Liver (tissue), 9 donors: ENCODE data around the gene TPST1. TPM values are rescaled to one million over a fixed set of nuclear protein-coding genes. Genes with fewer than 3 reads are reported as not detected.

Source experiments
- DNase-seq: peaks from one replicate; pipeline ENCODE4 v3.0.0-alpha.2; 2017; ENCODE audit warnings: low spot score
- H3K27ac ChIP-seq, 2 donors: one replicate each; pipeline ENCODE4 v1.7.0; 2013; ENCODE audit warnings: inconsistent platforms in 2 of 2, low read length in 2 of 2, control low read depth in 1 of 2, low read depth in 1 of 2, mild to moderate bottlenecking in 1 of 2
- H3K27me3 ChIP-seq, 4 donors: one replicate each; pipeline versions ENCODE4 v1.6.1 to v1.7.0; 2013; ENCODE audit warnings: low read length in 3 of 4, inconsistent platforms in 1 of 4, mild to moderate bottlenecking in 1 of 4, moderate library complexity in 1 of 4; ENCODE audit not compliant: control insufficient read depth in 4 of 4, insufficient read depth in 4 of 4
- H3K36me3 ChIP-seq, 4 donors: one replicate each; pipeline versions ENCODE4 v1.6.1 to v1.7.0; 2013; ENCODE audit warnings: low read length in 3 of 4, mild to moderate bottlenecking in 3 of 4, low read depth in 1 of 4, moderate library complexity in 1 of 4; ENCODE audit not compliant: control insufficient read depth in 4 of 4, insufficient read depth in 3 of 4
- H3K4me1 ChIP-seq, 4 donors: one replicate each; pipeline versions ENCODE4 v1.6.1 to v1.7.0; 2013; ENCODE audit warnings: low read length in 3 of 4, mild to moderate bottlenecking in 3 of 4, moderate library complexity in 1 of 4; ENCODE audit not compliant: control insufficient read depth in 4 of 4, insufficient read depth in 4 of 4
- H3K4me3 ChIP-seq, 3 donors: one replicate each; pipeline versions ENCODE4 v1.6.1 to v1.7.0; 2013; ENCODE audit warnings: low read length in 3 of 3, control low read depth in 1 of 3, low read depth in 1 of 3, mild to moderate bottlenecking in 1 of 3
- H3K9ac ChIP-seq, 2 donors: one replicate each; pipeline ENCODE4 v1.7.0; 2013; ENCODE audit warnings: low read length in 2 of 2, mild to moderate bottlenecking in 2 of 2, moderate library complexity in 2 of 2, control low read depth in 1 of 2, low read depth in 1 of 2
- H3K9me3 ChIP-seq, 4 donors: one replicate each; pipeline versions ENCODE4 v1.6.1 to v1.7.0; 2013; ENCODE audit warnings: low read length in 3 of 4; ENCODE audit not compliant: control insufficient read depth in 4 of 4
- HNF4A ChIP-seq, 2 donors: conservative IDR thresholded peaks; 2 replicates each; pipeline ENCODE4 v1.6.1; 2016; ENCODE audit warnings: antibody characterized with exemption in 2 of 2, mild to moderate bottlenecking in 2 of 2
- HNF4G ChIP-seq: IDR thresholded peaks from 2 replicates; pipeline ENCODE4 v1.6.1; 2016; ENCODE audit warnings: antibody characterized with exemption
- JUND ChIP-seq, 2 donors: IDR thresholded peaks; 2 replicates each; pipeline ENCODE4 v1.6.1; 2016; ENCODE audit warnings: antibody characterized with exemption in 2 of 2
- MAX ChIP-seq: IDR thresholded peaks from 2 replicates; pipeline ENCODE4 v1.6.1; 2016; ENCODE audit warnings: antibody characterized with exemption
- NR2F2 ChIP-seq: IDR thresholded peaks from 2 replicates; pipeline ENCODE4 v1.6.1; 2016; ENCODE audit warnings: antibody characterized with exemption
- RXRA ChIP-seq, 2 donors: IDR thresholded peaks; 2 replicates each; pipeline ENCODE4 v1.6.1; 2017 to 2018; ENCODE audit warnings: antibody characterized with exemption in 2 of 2, mild to moderate bottlenecking in 1 of 2
- SP1 ChIP-seq: IDR thresholded peaks from 2 replicates; pipeline ENCODE4 v1.6.1; 2018; ENCODE audit warnings: antibody characterized with exemption, mild to moderate bottlenecking
- TAF1 ChIP-seq: conservative IDR thresholded peaks from 2 replicates; pipeline ENCODE4 v1.6.1; 2016; ENCODE audit warnings: antibody characterized with exemption, mild to moderate bottlenecking
- YY1 ChIP-seq: IDR thresholded peaks from 2 replicates; pipeline ENCODE4 v1.6.1; 2016; ENCODE audit warnings: antibody characterized with exemption, mild to moderate bottlenecking
- WGBS: extraction: QIAGEN DNeasy Blood & Tissue Kit; methylation state at CpG from one replicate; pipeline ENCODE4 v1.1.7; 2013; 5-methylcytosine and 5-hydroxymethylcytosine counted together
- polyA plus RNA-seq, 2 donors: library from polyadenylated mRNA; stranded (reverse) in 1 of 2; unstranded in 1 of 2; fragments of 200-250 nt in 1 of 2; fragments of >200 nt in 1 of 2; fragmentation: Nextera tagmentation in 1 of 2; extraction: Ambion mirVana in 1 of 2; gene quantifications; one replicate each; pipeline versions ENCODE4 v1.2.1 to v1.2.3, GENCODE V29; 2013 to 2015
- total RNA-seq, 2 donors: library from RNA; depleted of rRNA; stranded (reverse); fragments of >200 nt; gene quantifications; one replicate each; pipeline ENCODE4 v1.2.3, GENCODE V29; 2014
- TF ChIP-seq, protein P1 (sequence below): IDR thresholded peaks from 2 replicates; pipeline ENCODE4 v1.6.1; 2016; ENCODE audit warnings: antibody characterized with exemption
- donor health status: healthy.
- donor health status: healthy.
- donor health status: healthy.
- donor health status: healthy.
- donor health status: healthy.

Gene TPST1
- total and polyA plus RNA-seq, 4 donors = 23.8 to 62.5 (median 25.7) TPM

- 97% methylated on average over 3 of the region's 3 CpGs for WGBS
These were observed 71.2 kb downstream of the TPST1 start for GRCh38 chr7:66276363-66276762.

DNA sequence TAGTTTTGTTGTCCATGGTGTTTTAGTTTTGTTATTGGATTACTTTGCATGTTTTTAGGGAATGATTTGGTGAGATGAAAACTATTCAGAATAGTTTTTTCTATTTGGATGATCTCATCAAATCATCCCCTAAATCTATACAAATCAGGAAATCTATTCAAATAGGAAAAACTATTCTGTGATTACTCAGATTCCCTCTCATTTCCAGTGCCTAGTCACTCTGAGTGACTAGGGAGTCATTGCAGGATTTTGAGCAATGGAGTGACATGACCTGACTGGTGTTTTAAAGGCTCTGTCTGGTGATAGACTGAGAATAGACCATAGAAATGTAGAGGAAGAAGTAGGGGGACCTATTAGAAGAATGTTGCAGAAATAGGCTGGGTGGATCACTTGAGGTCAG is 72.4 kb downstream of the TPST1 start:
- no peak for DNase-seq
- Histone ChIP-seq H3K4me3 (no peak overlapping the region), H3K36me3 (peaks cover 0 to 2% (median 0%) of the 10 kb centered on the region in 4 donors), H3K9ac (no peak overlapping the region), H3K9me3 (no peaks in the 10 kb centered on the region), H3K4me1 (peaks cover 0 to 7% (median 2%) of the 10 kb centered on the region in 4 donors), H3K27me3 (no peaks in the 10 kb centered on the region), H3K27ac (no peak overlapping the region)
- TF ChIP-seq, protein P1, sequence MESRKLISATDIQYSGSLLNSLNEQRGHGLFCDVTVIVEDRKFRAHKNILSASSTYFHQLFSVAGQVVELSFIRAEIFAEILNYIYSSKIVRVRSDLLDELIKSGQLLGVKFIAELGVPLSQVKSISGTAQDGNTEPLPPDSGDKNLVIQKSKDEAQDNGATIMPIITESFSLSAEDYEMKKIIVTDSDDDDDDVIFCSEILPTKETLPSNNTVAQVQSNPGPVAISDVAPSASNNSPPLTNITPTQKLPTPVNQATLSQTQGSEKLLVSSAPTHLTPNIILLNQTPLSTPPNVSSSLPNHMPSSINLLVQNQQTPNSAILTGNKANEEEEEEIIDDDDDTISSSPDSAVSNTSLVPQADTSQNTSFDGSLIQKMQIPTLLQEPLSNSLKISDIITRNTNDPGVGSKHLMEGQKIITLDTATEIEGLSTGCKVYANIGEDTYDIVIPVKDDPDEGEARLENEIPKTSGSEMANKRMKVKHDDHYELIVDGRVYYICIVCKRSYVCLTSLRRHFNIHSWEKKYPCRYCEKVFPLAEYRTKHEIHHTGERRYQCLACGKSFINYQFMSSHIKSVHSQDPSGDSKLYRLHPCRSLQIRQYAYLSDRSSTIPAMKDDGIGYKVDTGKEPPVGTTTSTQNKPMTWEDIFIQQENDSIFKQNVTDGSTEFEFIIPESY = no peak
- no peak for TF ChIP-seq JUND (IDR thresholded peaks at IDR 0.05)
- no peak for TF ChIP-seq TAF1
- no peak for TF ChIP-seq SP1
- TF ChIP-seq NR2F2 = no peak
- no peak for TF ChIP-seq YY1
- TF ChIP-seq MAX = no peak

More at GRCh38 chr7:66276363-66276762, 71.2 kb downstream of the TPST1 start:
- no peak overlapping the region for H3K27ac ChIP-seq
- peaks cover 0 to 2% (median 0%) of the 10 kb centered on the region in 4 donors for H3K36me3 ChIP-seq
- no peak overlapping the region for H3K9ac ChIP-seq
- no peaks in the 10 kb centered on the region for H3K9me3 ChIP-seq
- DNase-seq = no peak
- no peaks in the 10 kb centered on the region for H3K4me1 ChIP-seq
- no peak for TF ChIP-seq YY1
- no peak for TF ChIP-seq MAX
- no peak for TF ChIP-seq HNF4G
- no peak for TF ChIP-seq SP1
- no peak for TF ChIP-seq HNF4A (conservative IDR thresholded peaks at IDR 0.05)
- TF ChIP-seq RXRA (IDR thresholded peaks at IDR 0.05) = no peak
- H3K4me3 ChIP-seq = no peak overlapping the region
- H3K27me3 ChIP-seq = no peaks in the 10 kb centered on the region

- 94% methylated on average over 7 of the region's 7 CpGs for WGBS
These were observed 74.8 kb downstream of the TPST1 start for GRCh38 chr7:66279912-66280311.

More at GRCh38 chr7:66279912-66280311, 74.8 kb downstream of the TPST1 start:
- peaks cover 0 to 7% (median 2%) of the 10 kb centered on the region in 4 donors for H3K4me1 ChIP-seq
- H3K4me3 ChIP-seq = no peak overlapping the region
- no peak for DNase-seq
- H3K27me3 ChIP-seq = no peaks in the 10 kb centered on the region
- no peak overlapping the region for H3K27ac ChIP-seq
- peaks cover 0 to 2% (median 0%) of the 10 kb centered on the region in 4 donors for H3K36me3 ChIP-seq
- TF ChIP-seq JUND (IDR thresholded peaks at IDR 0.05) = no peak
- no peak overlapping the region for H3K9ac ChIP-seq
- H3K9me3 ChIP-seq = no peaks in the 10 kb centered on the region
